H1 (cell line): ENCODE measurements around the gene LRP3. TPM values are rescaled to one million over a fixed set of nuclear protein-coding genes. Genes with fewer than 3 reads are reported as not detected.

Experiments
- CTCF ChIA-PET: fragments of 300-600 bp; sonication (Branson Sonifier 250); formaldehyde crosslinking; loops from one replicate; lab custom pipeline; 2021; ENCODE audit not compliant: partially characterized antibody; lab: Charles Lee
- POLR2A ChIA-PET: fragments of 300-600 bp; sonication (Branson Sonifier 250); formaldehyde crosslinking; loops from one replicate; lab custom pipeline; 2021; ENCODE audit warnings: inconsistent platforms; ENCODE audit not compliant: partially characterized antibody; lab: Charles Lee
- DNase-seq, 2 experiments: peaks; one replicate each; pipeline versions ENCODE4 v3.0.0 to v3.0.0-alpha.2; 2010 to 2022; ENCODE audit warnings: low spot score in 2 of 2, low read depth in 1 of 2, mixed read lengths in 1 of 2
- FAIRE-seq: peaks from 2 replicates; lab custom pipeline; 2011; peaks lifted over from hg19 to GRCh38; lab: Jason Lieb, UNC
- H2AFZ ChIP-seq: 2 replicates; pipeline ENCODE4 v1.8.1; 2012; ENCODE audit warnings: low read length, inconsistent platforms
- H2AK5ac ChIP-seq: 2 replicates; pipeline ENCODE4 v1.6.1; 2013; ENCODE audit warnings: low read depth, low read length
- H2BK120ac ChIP-seq: replicated peaks from 2 replicates; pipeline ENCODE3; 2013; ENCODE audit warnings: low read depth, low read length, inconsistent platforms
- H2BK12ac ChIP-seq: 2 replicates; pipeline ENCODE4 v1.6.1; 2013; ENCODE audit warnings: low read depth, low read length
- H2BK15ac ChIP-seq: 2 replicates; pipeline ENCODE4 v1.6.1; 2013; ENCODE audit warnings: low read length
- H2BK20ac ChIP-seq: 2 replicates; pipeline ENCODE4 v1.6.1; 2013; ENCODE audit warnings: low read length
- H2BK5ac ChIP-seq: 2 replicates; pipeline ENCODE4 v1.6.1; 2013; ENCODE audit warnings: low read depth, low read length
- H3K14ac ChIP-seq: 2 replicates; pipeline ENCODE4 v1.6.1; 2013; ENCODE audit warnings: inconsistent platforms; ENCODE audit not compliant: insufficient read length
- H3K18ac ChIP-seq: 2 replicates; pipeline ENCODE4 v1.6.1; 2013; ENCODE audit warnings: low read length; ENCODE audit errors: extremely low read depth
- H3K23ac ChIP-seq: 2 replicates; pipeline ENCODE4 v1.6.1; 2013; ENCODE audit warnings: inconsistent platforms; ENCODE audit not compliant: insufficient read length
- H3K23me2 ChIP-seq: 2 replicates; pipeline ENCODE4 v1.6.1; 2013; ENCODE audit warnings: low read depth, low read length
- H3K27ac ChIP-seq: 2 replicates; pipeline ENCODE4 v1.6.1; 2011; ENCODE audit warnings: low read depth, low read length, inconsistent platforms
- H3K27me3 ChIP-seq, 4 experiments: replicated peaks in 1 of 4; 1 replicate in 1 of 4; 2 replicates in 3 of 4; pipeline versions ENCODE4 v1.6.1 to v1.8.1; 2011 to 2013; ENCODE audit warnings: low read length in 3 of 4, mild to moderate bottlenecking in 3 of 4, inconsistent platforms in 2 of 4, mixed read lengths in 2 of 4, moderate library complexity in 1 of 4; ENCODE audit not compliant: control insufficient read depth in 3 of 4, insufficient read depth in 3 of 4; ENCODE audit errors: extremely low read depth in 1 of 4
- H3K36me3 ChIP-seq, 4 experiments: 2 replicates each; pipeline versions ENCODE4 v1.6.1 to v1.8.1; 2011 to 2013; ENCODE audit warnings: mild to moderate bottlenecking in 4 of 4, low read length in 3 of 4, moderate library complexity in 2 of 4, control low read depth in 1 of 4, inconsistent platforms in 1 of 4; ENCODE audit not compliant: insufficient read depth in 4 of 4, control insufficient read depth in 2 of 4
- H3K4ac ChIP-seq: replicated peaks from 2 replicates; pipeline ENCODE3; 2013; ENCODE audit warnings: low read length, low read depth, mixed read lengths, inconsistent platforms; ENCODE audit not compliant: insufficient read length
- H3K4me1 ChIP-seq, 4 experiments: replicated peaks in 1 of 4; 1 replicate in 1 of 4; 2 replicates in 3 of 4; pipeline versions ENCODE4 v1.6.1 to v1.8.1; 2011 to 2013; ENCODE audit warnings: low read length in 3 of 4, inconsistent platforms in 2 of 4, mixed read lengths in 1 of 4; ENCODE audit not compliant: insufficient read depth in 4 of 4, control insufficient read depth in 3 of 4
- H3K4me2 ChIP-seq, 2 experiments: 2 replicates each; pipeline versions ENCODE4 v1.6.1 to v1.8.1; 2011 to 2013; ENCODE audit warnings: low read depth in 2 of 2, low read length in 2 of 2, control low read depth in 1 of 2, inconsistent platforms in 1 of 2, mild to moderate bottlenecking in 1 of 2; ENCODE audit not compliant: insufficient read depth in 1 of 2
- H3K4me3 ChIP-seq, 4 experiments: fragments of 200-600, 300-600 bp in 1 of 4; sonication (generic), shearing (Covaris generic), sonication (Bioruptor Twin) in 1 of 4; 2 replicates each; pipeline versions ENCODE4 v1.5.1 to v1.8.1; 2011 to 2016; ENCODE audit warnings: low read length in 4 of 4, low read depth in 3 of 4, control low read depth in 2 of 4, inconsistent platforms in 2 of 4, mild to moderate bottlenecking in 2 of 4, mixed read lengths in 1 of 4, moderate library complexity in 1 of 4; ENCODE audit not compliant: insufficient read depth in 2 of 4; ENCODE audit errors: extremely low read depth in 1 of 4
- H3K56ac ChIP-seq: replicated peaks from 2 replicates; pipeline ENCODE3; 2013; ENCODE audit warnings: low read depth, mild to moderate bottlenecking, mixed read lengths, low read length, inconsistent platforms; ENCODE audit not compliant: insufficient read length
- H3K79me1 ChIP-seq: 2 replicates; pipeline ENCODE4 v1.6.1; 2013; ENCODE audit warnings: low read depth, low read length, control low read depth
- H3K79me2 ChIP-seq, 2 experiments: 2 replicates each; pipeline versions ENCODE4 v1.6.1 to v1.8.1; 2012 to 2013; ENCODE audit warnings: low read length in 2 of 2, mild to moderate bottlenecking in 2 of 2, inconsistent platforms in 1 of 2; ENCODE audit not compliant: insufficient read depth in 2 of 2, control insufficient read depth in 1 of 2
- H3K9ac ChIP-seq, 4 experiments: replicated peaks in 1 of 4; 1 replicate in 1 of 4; 2 replicates in 3 of 4; pipeline versions ENCODE4 v1.6.1 to v1.8.1; 2011 to 2013; ENCODE audit warnings: low read depth in 3 of 4, low read length in 3 of 4, control low read depth in 2 of 4, mild to moderate bottlenecking in 2 of 4, moderate library complexity in 2 of 4, inconsistent platforms in 1 of 4; ENCODE audit errors: extremely low read depth in 1 of 4
- H3K9me3 ChIP-seq, 2 experiments: 2 replicates each; pipeline versions ENCODE4 v1.6.1 to v1.8.1; 2012 to 2013; ENCODE audit warnings: mild to moderate bottlenecking in 2 of 2, moderate library complexity in 2 of 2, control low read depth in 1 of 2, inconsistent platforms in 1 of 2, low read depth in 1 of 2, low read length in 1 of 2, mixed read lengths in 1 of 2; ENCODE audit not compliant: insufficient read depth in 2 of 2
- H4K20me1 ChIP-seq, 2 experiments: replicated peaks in 1 of 2; 2 replicates each; pipeline versions ENCODE3 to v1.8.1; 2011 to 2013; ENCODE audit warnings: inconsistent platforms in 2 of 2, low read length in 2 of 2, mild to moderate bottlenecking in 1 of 2; ENCODE audit not compliant: insufficient read depth in 2 of 2, control insufficient read depth in 1 of 2
- H4K5ac ChIP-seq: 2 replicates; pipeline ENCODE4 v1.6.1; 2013; ENCODE audit warnings: low read length, low read depth, mixed read lengths, inconsistent platforms; ENCODE audit not compliant: insufficient read length
- H4K8ac ChIP-seq: 2 replicates; pipeline ENCODE4 v1.8.0; 2013; ENCODE audit warnings: mild to moderate bottlenecking, moderate library complexity, low read length, inconsistent platforms; ENCODE audit not compliant: insufficient read depth; ENCODE audit errors: extremely low read depth
- H4K91ac ChIP-seq: replicated peaks from 2 replicates; pipeline ENCODE3; 2013; ENCODE audit warnings: low read length, mixed read lengths, inconsistent platforms; ENCODE audit not compliant: insufficient read length
- CBX8 ChIP-seq: fragments of 300-800, 300-1000 bp; sonication (generic); IDR thresholded peaks from 2 replicates; pipeline ENCODE4 v1.7.1; 2016; ENCODE audit warnings: low read depth, low read length, borderline replicate concordance
- E2F6 ChIP-seq: IDR thresholded peaks from 2 replicates; pipeline ENCODE4 v1.6.1; 2012; ENCODE audit warnings: inconsistent platforms
- HDAC6 ChIP-seq: IDR thresholded peaks from one replicate; pipeline ENCODE4 v1.7.1; 2012; ENCODE audit warnings: low read depth, mild to moderate bottlenecking, inconsistent platforms, low read length, moderate library complexity
- KDM5A ChIP-seq: fragments of 200-600 bp; IDR thresholded peaks from 2 replicates; pipeline ENCODE4 v1.7.1; 2012; ENCODE audit warnings: mild to moderate bottlenecking, low read length, inconsistent platforms, mixed read lengths
- POLR2AphosphoS5 ChIP-seq: IDR thresholded peaks from 2 replicates; pipeline ENCODE4 v1.6.1; 2011; ENCODE audit warnings: low read depth, low read length
- SP2 ChIP-seq: IDR thresholded peaks from 2 replicates; pipeline ENCODE4 v1.6.1; 2012; ENCODE audit warnings: mild to moderate bottlenecking, low read length, inconsistent platforms
- SP4 ChIP-seq: IDR thresholded peaks from 2 replicates; pipeline ENCODE4 v1.6.1; 2012; ENCODE audit warnings: low read length, inconsistent platforms
- TEAD4 ChIP-seq: IDR thresholded peaks from 2 replicates; pipeline ENCODE4 v1.6.1; 2012; ENCODE audit warnings: low read depth, low read length, inconsistent platforms, mixed read lengths
- WGBS, 2 experiments: shearing (Covaris generic) in 1 of 2; methylation state at CpG; one replicate each; pipeline versions ENCODE4 v1.1.6 to v1.1.7; 2013 to 2015; ENCODE audit warnings: low lambda C conversion rate in 2 of 2, mixed read lengths in 2 of 2, inconsistent platforms in 1 of 2, low coverage in 1 of 2, missing lambda C conversion rate in 1 of 2; ENCODE audit not compliant: insufficient replicate concordance in 2 of 2, insufficient coverage in 1 of 2, insufficient read length in 1 of 2; ENCODE audit errors: extremely low coverage in 1 of 2, missing lambda C conversion rate in 1 of 2; 5-methylcytosine and 5-hydroxymethylcytosine counted together
- polyA plus RNA-seq, 7 experiments: library from polyadenylated mRNA; depleted of rRNA in 3 of 7; stranded (reverse) in 5 of 7; unstranded in 2 of 7; fragments of >200 nt in 5 of 7; fragments of 200-250 nt in 2 of 7; gene quantifications; 1 replicate in 5 of 7; 2 replicates in 1 of 7; 4 replicates in 1 of 7; pipeline versions ENCODE4 v1.2.1 to v1.2.3, GENCODE V29; 2011 to 2013; ENCODE audit warnings: missing spikeins in 2 of 7, mixed read lengths in 2 of 7
- total RNA-seq: library from RNA; stranded (reverse); fragmentation: NEBNext Ultra II Directional; extraction: Animal tissue kit (Norgen Biotek cat#: 25700); gene quantifications from 2 replicates; pipeline ENCODE4 v1.2.1, GENCODE V29; 2021
- TF ChIP-seq, protein P1 (sequence below), 3 experiments: IDR thresholded peaks; 1 replicate in 2 of 3; 2 replicates in 1 of 3; pipeline versions ENCODE4 v1.5.1 to v1.6.1; 2011; ENCODE audit warnings: low read length in 3 of 3, mild to moderate bottlenecking in 3 of 3, inconsistent platforms in 2 of 3, low read depth in 1 of 3, moderate library complexity in 1 of 3; ENCODE audit not compliant: insufficient read depth in 1 of 3; ENCODE audit errors: control extremely low read depth in 1 of 3

The LRP3 gene
- total and polyA plus RNA-seq, 2 of the 8 experiments (the other 6 are each of a cell fraction or from before 2014, with no cell fraction given) = 30.3 to 33.7 TPM

- POLR2A ChIA-PET = interaction anchor here (3.5 kb wide), 1 partner anchor 17 kb away, joined by 15 read pairs; no protein-coding TSS in a partner anchor
- H3K9me3 ChIP-seq = peaks cover 0 to 5% of the 10 kb centered on the region in 2 experiments; a peak in 1 of 4 replicates
- TF ChIP-seq KDM5A = no peak
- TF ChIP-seq POLR2AphosphoS5 = no peak
- TF ChIP-seq HDAC6 = no peak
- TF ChIP-seq E2F6 = no peak
- TF ChIP-seq, protein P1, sequence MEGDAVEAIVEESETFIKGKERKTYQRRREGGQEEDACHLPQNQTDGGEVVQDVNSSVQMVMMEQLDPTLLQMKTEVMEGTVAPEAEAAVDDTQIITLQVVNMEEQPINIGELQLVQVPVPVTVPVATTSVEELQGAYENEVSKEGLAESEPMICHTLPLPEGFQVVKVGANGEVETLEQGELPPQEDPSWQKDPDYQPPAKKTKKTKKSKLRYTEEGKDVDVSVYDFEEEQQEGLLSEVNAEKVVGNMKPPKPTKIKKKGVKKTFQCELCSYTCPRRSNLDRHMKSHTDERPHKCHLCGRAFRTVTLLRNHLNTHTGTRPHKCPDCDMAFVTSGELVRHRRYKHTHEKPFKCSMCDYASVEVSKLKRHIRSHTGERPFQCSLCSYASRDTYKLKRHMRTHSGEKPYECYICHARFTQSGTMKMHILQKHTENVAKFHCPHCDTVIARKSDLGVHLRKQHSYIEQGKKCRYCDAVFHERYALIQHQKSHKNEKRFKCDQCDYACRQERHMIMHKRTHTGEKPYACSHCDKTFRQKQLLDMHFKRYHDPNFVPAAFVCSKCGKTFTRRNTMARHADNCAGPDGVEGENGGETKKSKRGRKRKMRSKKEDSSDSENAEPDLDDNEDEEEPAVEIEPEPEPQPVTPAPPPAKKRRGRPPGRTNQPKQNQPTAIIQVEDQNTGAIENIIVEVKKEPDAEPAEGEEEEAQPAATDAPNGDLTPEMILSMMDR (IDR thresholded peaks at IDR 0.05; ENCODE audit: control extremely low read depth in 1 of 3, insufficient read depth in 1 of 3, low read depth in 1 of 3, low read length in 3 of 3) = no peak
- TF ChIP-seq SP2 = no peak
- TF ChIP-seq TEAD4 = no peak
- no peak for TF ChIP-seq SP4
- no peak for TF ChIP-seq CBX8
Measured at GRCh38 chr19:33159893-33160292, 34.2 kb upstream of the LRP3 start.

More at GRCh38 chr19:33159893-33160292, 34.2 kb upstream of the LRP3 start:
- H4K8ac ChIP-seq = no peak overlapping the region
- H3K18ac ChIP-seq = no peak overlapping the region
- H3K14ac ChIP-seq = no peak overlapping the region
- H2BK12ac ChIP-seq = no peak overlapping the region
- H3K79me2 ChIP-seq = no peaks in the 10 kb centered on the region
- no peak overlapping the region for H3K56ac ChIP-seq
- no peaks in the 10 kb centered on the region for H3K36me3 ChIP-seq
- H4K20me1 ChIP-seq = no peaks in the 10 kb centered on the region
- no peak overlapping the region for H3K9ac ChIP-seq
- no peak overlapping the region for H2BK120ac ChIP-seq
- H3K4me2 ChIP-seq = no peak overlapping the region
- no peak overlapping the region for H3K4me3 ChIP-seq
- H4K5ac ChIP-seq = no peak overlapping the region
- CTCF ChIA-PET = interaction anchor here (0.9 to 1.8 kb wide), 6 partner anchors 15 to 32 kb away, joined by 3 to 7 read pairs (median 4); no protein-coding TSS in a partner anchor
- H2BK15ac ChIP-seq = no peak overlapping the region
- no peak overlapping the region for H2AFZ ChIP-seq
- no peak for FAIRE-seq
- no peaks in the 10 kb centered on the region for H3K4me1 ChIP-seq
- no peaks in the 10 kb centered on the region for H3K79me1 ChIP-seq
- no peak overlapping the region for H2BK20ac ChIP-seq
- H3K23ac ChIP-seq = no peak overlapping the region
- no peaks in the 10 kb centered on the region for H3K27me3 ChIP-seq
- H2AK5ac ChIP-seq = no peak overlapping the region
- H3K27ac ChIP-seq = no peak overlapping the region
- no peak for DNase-seq
- 94% methylated on average over 8 of the region's 8 CpGs; no CpG with 5 or more reads in 1 of the 2 experiments for WGBS, 2 experiments
- no peak overlapping the region for H2BK5ac ChIP-seq
- H3K4ac ChIP-seq = no peak overlapping the region
- 0 out of 2 replicates have a peak, but pooled peaks cover 2% of the 10 kb centered on the region for H3K23me2 ChIP-seq
- H4K91ac ChIP-seq = no peak overlapping the region
